ENCODE measurements around the gene PCNP. TPM values are rescaled to one million over a fixed set of nuclear protein-coding genes. Genes with fewer than 3 reads are reported as not detected.

The PCNP gene
- total and polyA plus RNA-seq, 9 of the 15 experiments (the other 6 are each of a cell fraction or from before 2014, with no cell fraction given), result 54.3 to 170 (median 150) TPM

DNA sequence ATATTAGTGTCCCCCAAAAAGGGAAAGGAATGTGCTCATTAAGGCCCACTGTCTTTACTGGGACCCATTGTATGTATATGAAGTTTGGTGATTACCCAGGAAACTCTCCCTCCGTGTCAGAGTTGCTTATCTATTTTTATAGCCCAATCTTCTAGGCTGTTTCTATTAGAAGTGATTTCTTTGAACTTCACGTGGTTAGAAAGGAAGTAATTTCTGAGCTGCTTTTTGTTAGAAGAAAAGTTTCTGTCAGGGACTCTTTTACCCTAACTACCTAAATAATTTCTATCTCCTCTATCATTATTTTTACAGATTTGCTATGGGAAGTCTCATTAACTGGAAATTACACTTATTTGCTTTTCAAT, 43.3 kb upstream of the PCNP start (continued):
- TF ChIP-seq HDAC3 (IDR thresholded peaks at IDR 0.05; ENCODE audit: borderline replicate concordance, partially characterized antibody), result no peak
- TF ChIP-seq KHSRP (IDR thresholded peaks at IDR 0.05), result no peak
- no peak; the same call in 1 of the 2 replicates for TF ChIP-seq L3MBTL2 (IDR thresholded peaks at IDR 0.05)
- TF ChIP-seq TOE1 (IDR thresholded peaks at IDR 0.05; ENCODE audit: borderline replicate concordance), result no peak
- no peak for TF ChIP-seq TOE1 (CRISPR knock-in tag; IDR thresholded peaks at IDR 0.05; ENCODE audit: borderline replicate concordance, low read depth)
- TF ChIP-seq ZZZ3 (IDR thresholded peaks at IDR 0.05), result no peak
- peak; percentile 44; the same call in 1 of the 2 replicates for TF ChIP-seq DPF2 (IDR thresholded peaks at IDR 0.05)

DNA sequence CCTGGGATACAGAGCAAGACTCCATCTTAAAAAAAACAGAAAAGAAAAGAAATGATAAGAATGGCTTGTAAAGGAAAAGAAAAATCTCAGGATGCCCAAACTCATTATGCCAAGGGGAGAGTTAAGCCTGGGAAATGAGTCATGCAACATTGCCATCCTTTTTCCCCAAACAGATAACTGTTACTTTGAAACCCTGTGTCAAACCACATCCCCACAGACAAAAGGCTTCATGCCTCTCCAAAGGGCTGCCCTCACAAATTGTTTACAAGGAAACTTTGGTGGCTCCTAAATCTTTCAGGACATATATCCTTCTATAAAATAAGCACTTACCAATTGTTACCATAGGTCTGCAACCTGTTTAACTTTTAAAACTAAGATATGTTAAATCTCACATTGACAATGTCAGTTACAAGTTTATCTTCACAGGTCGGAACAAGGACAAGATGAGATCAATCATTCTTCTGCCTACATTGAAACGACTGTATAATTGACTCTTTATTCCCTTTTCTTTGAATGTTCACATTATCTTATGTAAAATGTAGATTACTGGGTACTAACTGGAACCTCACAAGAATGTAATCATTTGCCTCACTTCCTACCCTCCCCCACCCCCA, 42.4 kb upstream of the PCNP start:
- CTCF ChIA-PET (ENCODE audit: low intra/inter-chr PET ratio), result no interaction called here
- ATAC-seq (no peak; the same call in 2 of the 3 replicates), DNase-seq (ENCODE audit: extremely low read depth in 1 of 4, low spot score in 3 of 4) (peak in 1 of 4 experiments; percentile 38), FAIRE-seq (peak; percentile 11)
- no peak overlapping the region; the same call in 1 of the 2 replicates for H3K4me2 ChIP-seq (ENCODE audit: insufficient read depth, low read length)
- H4K20me1 ChIP-seq (replicated peaks; ENCODE audit: control insufficient read depth, insufficient read depth, low read length), result no peaks in the 10 kb centered on the region
- peaks cover 10 to 57% of the 10 kb centered on the region in 2 experiments for H3K4me1 ChIP-seq (replicated peaks in 1 of 2; ENCODE audit: control insufficient read depth in 2 of 2, insufficient read depth in 2 of 2, low read length in 2 of 2)
- peak overlapping the region; percentile 83 for H3K27ac ChIP-seq (ENCODE audit: extremely low read depth, low read depth, low read length)
- intact Hi-C loops (cut with micrococcal nuclease), result loop anchor here (2.0 kb wide), 1 partner anchor 19 kb away; the partner anchor contains the start of gene SENP7
- POLR2A ChIA-PET, result no interaction called here
- no peaks in the 10 kb centered on the region for H3K27me3 ChIP-seq (ENCODE audit: control insufficient read depth in 2 of 2, insufficient read depth in 2 of 2, low read length in 2 of 2)
- WGBS (ENCODE audit: insufficient coverage, low coverage, missing lambda C conversion rate), result 0% methylated on average over 2 of the region's 2 CpGs
- no peaks in the 10 kb centered on the region for H3K36me3 ChIP-seq (ENCODE audit: control insufficient read depth, insufficient read depth, low read length)
- H3K9ac ChIP-seq (ENCODE audit: insufficient read depth in 1 of 2, low read depth in 2 of 2, low read length in 2 of 2), result no peak overlapping the region
- H3K79me2 ChIP-seq (ENCODE audit: control insufficient read depth, insufficient read depth, low read length), result no peaks in the 10 kb centered on the region
- no TSS peak for BruUV-seq (replicated peaks)
- no peak overlapping the region for H2AFZ ChIP-seq (ENCODE audit: low read depth, low read length)
- no peaks in the 10 kb centered on the region for H3K9me1 ChIP-seq (ENCODE audit: control insufficient read depth, insufficient read depth, low read length)
- H3K4me3 ChIP-seq, result no peak overlapping the region
- in situ Hi-C loops (cut with MboI), result no loop called here
- 0 out of 2 replicates have a peak, but pooled peaks cover 2% of the 10 kb centered on the region for H3K9me3 ChIP-seq (replicated peaks; ENCODE audit: control insufficient read depth, insufficient read depth, low read depth, low read length)
- TF ChIP-seq NFXL1 (CRISPR knock-in tag; IDR thresholded peaks at IDR 0.05), result no peak
- no peak for TF ChIP-seq KLF16 (IDR thresholded peaks at IDR 0.05)
- no peak for TF ChIP-seq MCM3 (IDR thresholded peaks at IDR 0.05)
- no peak for TF ChIP-seq PTRF (tag; IDR thresholded peaks at IDR 0.05)
- TF ChIP-seq BCOR (IDR thresholded peaks at IDR 0.05), result no peak
- TF ChIP-seq, protein P1, sequence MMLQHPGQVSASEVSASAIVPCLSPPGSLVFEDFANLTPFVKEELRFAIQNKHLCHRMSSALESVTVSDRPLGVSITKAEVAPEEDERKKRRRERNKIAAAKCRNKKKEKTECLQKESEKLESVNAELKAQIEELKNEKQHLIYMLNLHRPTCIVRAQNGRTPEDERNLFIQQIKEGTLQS (IDR thresholded peaks at IDR 0.05), result peak; percentile 47; the same call in 1 of the 2 replicates
- TF ChIP-seq, protein P1 (CRISPR knock-in tag; conservative IDR thresholded peaks at IDR 0.05), result no peak
- TF ChIP-seq ZNF146 (CRISPR knock-in tag; IDR thresholded peaks at IDR 0.05; ENCODE audit: unreplicated experiment), result no peak
- peak; percentile 74 for TF ChIP-seq MEIS2 (IDR thresholded peaks at IDR 0.05; ENCODE audit: partially characterized antibody)
- no peak for TF ChIP-seq MCM2 (IDR thresholded peaks at IDR 0.05; ENCODE audit: low read depth)
- peak; percentile 41; the same call in 1 of the 2 replicates for TF ChIP-seq SMARCA4 (IDR thresholded peaks at IDR 0.05)
- no peak for TF ChIP-seq HDAC8 (tag; IDR thresholded peaks at IDR 0.05)
- TF ChIP-seq, protein P2, sequence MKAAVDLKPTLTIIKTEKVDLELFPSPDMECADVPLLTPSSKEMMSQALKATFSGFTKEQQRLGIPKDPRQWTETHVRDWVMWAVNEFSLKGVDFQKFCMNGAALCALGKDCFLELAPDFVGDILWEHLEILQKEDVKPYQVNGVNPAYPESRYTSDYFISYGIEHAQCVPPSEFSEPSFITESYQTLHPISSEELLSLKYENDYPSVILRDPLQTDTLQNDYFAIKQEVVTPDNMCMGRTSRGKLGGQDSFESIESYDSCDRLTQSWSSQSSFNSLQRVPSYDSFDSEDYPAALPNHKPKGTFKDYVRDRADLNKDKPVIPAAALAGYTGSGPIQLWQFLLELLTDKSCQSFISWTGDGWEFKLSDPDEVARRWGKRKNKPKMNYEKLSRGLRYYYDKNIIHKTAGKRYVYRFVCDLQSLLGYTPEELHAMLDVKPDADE (conservative IDR thresholded peaks at IDR 0.05; ENCODE audit: control insufficient read depth, low read depth, low read length), result no peak
- TF ChIP-seq, protein P3, sequence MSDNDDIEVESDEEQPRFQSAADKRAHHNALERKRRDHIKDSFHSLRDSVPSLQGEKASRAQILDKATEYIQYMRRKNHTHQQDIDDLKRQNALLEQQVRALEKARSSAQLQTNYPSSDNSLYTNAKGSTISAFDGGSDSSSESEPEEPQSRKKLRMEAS (CRISPR knock-in tag; IDR thresholded peaks at IDR 0.05), result no peak
- TF ChIP-seq DNMT1 (IDR thresholded peaks at IDR 0.05), result no peak
- TF ChIP-seq KDM1A (IDR thresholded peaks at IDR 0.05), result peak in 1 of 2 experiments; percentile 30; a peak in 1 of 4 replicates

Data from K562 (cell line).